DND-41 (cell line): ENCODE data around the gene PTPN6.

Experiments used
- EZH2 ChIP-seq: IDR thresholded peaks from 3 replicates; pipeline ENCODE4 v1.6.1; 2012; ENCODE audit warnings: borderline replicate concordance, low read depth, mild to moderate bottlenecking, moderate library complexity, low read length, inconsistent platforms; ENCODE audit not compliant: severe bottlenecking
- TF ChIP-seq, protein P1 (sequence below): IDR thresholded peaks from 2 replicates; pipeline ENCODE4 v1.5.1; 2012; ENCODE audit warnings: borderline replicate concordance, low read length, moderate library complexity, mild to moderate bottlenecking; ENCODE audit not compliant: poor library complexity, severe bottlenecking; ENCODE audit errors: extremely low read depth

DNA sequence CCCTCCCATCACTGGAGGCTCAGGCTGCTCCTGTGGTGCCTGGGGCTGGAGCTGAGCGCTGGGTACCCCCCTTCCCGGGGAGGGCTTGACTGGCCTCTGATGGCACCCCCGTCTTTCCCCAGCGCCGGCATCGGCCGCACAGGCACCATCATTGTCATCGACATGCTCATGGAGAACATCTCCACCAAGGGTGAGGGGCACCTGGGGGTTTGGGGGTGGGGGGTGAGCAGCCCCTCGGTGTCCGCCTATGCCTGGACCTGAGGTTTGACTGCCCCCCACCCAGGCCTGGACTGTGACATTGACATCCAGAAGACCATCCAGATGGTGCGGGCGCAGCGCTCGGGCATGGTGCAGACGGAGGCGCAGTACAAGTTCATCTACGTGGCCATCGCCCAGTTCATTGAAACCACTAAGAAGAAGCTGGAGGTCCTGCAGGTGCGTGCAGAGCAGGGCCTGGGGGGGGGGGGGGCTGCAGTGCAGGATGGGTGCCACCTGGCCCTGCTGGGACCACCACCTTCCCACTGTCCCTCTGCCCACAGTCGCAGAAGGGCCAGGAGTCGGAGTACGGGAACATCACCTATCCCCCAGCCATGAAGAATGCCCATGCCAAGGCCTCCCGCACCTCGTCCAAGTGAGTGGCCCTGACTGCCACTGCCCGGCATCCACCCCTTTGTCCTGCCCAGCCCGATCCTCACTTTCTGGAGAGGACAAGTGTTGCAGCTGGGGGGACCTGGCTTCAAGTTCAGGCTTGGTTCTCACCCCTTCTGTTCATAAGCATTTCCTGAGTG is 8.8 kb downstream of the PTPN6 start:
- TF ChIP-seq, protein P1, sequence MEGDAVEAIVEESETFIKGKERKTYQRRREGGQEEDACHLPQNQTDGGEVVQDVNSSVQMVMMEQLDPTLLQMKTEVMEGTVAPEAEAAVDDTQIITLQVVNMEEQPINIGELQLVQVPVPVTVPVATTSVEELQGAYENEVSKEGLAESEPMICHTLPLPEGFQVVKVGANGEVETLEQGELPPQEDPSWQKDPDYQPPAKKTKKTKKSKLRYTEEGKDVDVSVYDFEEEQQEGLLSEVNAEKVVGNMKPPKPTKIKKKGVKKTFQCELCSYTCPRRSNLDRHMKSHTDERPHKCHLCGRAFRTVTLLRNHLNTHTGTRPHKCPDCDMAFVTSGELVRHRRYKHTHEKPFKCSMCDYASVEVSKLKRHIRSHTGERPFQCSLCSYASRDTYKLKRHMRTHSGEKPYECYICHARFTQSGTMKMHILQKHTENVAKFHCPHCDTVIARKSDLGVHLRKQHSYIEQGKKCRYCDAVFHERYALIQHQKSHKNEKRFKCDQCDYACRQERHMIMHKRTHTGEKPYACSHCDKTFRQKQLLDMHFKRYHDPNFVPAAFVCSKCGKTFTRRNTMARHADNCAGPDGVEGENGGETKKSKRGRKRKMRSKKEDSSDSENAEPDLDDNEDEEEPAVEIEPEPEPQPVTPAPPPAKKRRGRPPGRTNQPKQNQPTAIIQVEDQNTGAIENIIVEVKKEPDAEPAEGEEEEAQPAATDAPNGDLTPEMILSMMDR = no peak
- no peak for TF ChIP-seq EZH2
